NCI-H1417 (cell line): Measurements from ENCODE around the gene KCTD13.
"Not testable (repeated sequence)": the region's sequence is repeated elsewhere in the genome, so short reads cannot be mapped to it uniquely, and the experiment has no call there.

Experiments
- DNase-seq, 3 experiments: peaks; one replicate each; lab custom pipeline; 2025; lab: John Stamatoyannopoulos, UW

The KCTD13 gene

GRCh38 chr16:29906520-29907244 is 19.3 kb downstream of the KCTD13 start:
- no peak for DNase-seq

DNA sequence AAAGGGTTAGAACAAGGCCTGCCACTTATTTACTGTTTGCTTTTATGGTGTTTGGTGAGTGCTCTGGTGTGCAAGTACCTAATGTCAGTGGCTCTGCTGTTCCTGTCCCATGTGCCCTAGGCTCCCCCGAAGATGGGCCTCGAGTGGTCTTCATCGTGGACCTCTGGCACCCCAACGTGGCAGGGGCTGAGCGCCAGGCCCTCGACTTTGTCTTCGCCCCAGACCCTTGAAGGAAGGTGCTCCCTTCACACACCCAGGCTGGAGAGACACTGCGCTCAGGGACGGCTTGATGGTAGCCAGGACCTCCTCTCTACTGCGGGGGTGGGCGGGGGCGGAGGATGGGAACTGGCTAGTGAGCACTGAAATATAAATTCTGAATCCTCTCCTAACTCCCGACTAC is 20.4 kb downstream of the KCTD13 start:
- no peak for DNase-seq

DNA sequence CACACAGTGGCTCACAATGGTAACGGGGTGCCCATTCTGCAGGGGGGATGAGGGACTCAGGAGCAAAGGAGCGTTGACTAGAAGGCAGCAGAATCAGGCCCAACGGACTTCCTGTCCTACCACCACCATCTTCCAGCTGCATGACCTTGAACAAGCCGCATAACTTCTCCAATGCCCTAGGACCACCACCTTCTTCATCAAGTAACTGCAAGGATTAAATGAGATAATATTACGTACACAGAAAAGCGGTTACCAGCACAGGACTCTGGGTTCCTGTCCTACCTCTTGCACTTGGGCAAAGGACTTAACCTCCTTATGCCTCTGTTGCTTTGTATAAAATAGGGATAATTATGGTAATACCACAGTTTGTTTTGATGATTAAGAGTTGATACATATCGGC is 21.1 kb downstream of the KCTD13 start:
- DNase-seq: no peak

DNA sequence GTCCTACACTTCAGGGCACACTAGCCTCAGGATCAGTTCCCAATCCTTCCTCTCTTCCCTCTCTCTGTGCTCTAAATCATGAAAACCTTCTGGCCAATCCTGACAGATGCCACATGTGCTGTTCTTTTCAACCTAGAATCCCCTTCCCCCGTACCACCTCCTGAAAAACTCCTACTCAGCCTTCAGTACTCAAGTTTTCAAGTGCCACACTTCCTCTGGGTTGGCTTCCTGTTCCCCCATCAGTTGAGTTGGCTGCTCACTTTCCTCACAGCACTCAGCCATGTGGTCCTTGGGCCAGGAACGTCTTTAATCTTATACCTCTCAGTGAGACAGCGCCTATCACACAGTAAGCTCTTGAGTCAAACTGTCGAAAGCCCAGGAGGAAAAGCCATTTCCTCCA is 22.4 kb downstream of the KCTD13 start:
- no peak for DNase-seq

DNA sequence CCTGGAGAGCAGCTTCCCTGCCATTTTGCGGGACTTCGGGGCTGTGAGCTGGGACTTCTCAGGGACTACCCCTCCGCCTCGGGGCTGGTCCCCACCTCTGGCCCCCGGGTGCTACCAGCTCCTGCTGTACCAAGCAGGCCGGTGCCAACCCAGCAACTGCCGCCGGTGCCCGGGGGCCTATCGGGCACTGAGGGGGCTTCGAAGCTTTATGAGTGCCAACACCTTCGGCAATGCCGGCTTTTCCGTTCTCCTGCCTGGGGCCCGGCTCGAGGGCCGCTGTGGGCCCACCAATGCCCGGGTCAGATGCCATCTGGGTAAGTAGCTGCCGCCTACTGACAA is 24.4 kb downstream of the KCTD13 start:
- no peak for DNase-seq

- DNase-seq: no peak
Observed at GRCh38 chr16:29900888-29901606, 25.0 kb downstream of the KCTD13 start.

DNA sequence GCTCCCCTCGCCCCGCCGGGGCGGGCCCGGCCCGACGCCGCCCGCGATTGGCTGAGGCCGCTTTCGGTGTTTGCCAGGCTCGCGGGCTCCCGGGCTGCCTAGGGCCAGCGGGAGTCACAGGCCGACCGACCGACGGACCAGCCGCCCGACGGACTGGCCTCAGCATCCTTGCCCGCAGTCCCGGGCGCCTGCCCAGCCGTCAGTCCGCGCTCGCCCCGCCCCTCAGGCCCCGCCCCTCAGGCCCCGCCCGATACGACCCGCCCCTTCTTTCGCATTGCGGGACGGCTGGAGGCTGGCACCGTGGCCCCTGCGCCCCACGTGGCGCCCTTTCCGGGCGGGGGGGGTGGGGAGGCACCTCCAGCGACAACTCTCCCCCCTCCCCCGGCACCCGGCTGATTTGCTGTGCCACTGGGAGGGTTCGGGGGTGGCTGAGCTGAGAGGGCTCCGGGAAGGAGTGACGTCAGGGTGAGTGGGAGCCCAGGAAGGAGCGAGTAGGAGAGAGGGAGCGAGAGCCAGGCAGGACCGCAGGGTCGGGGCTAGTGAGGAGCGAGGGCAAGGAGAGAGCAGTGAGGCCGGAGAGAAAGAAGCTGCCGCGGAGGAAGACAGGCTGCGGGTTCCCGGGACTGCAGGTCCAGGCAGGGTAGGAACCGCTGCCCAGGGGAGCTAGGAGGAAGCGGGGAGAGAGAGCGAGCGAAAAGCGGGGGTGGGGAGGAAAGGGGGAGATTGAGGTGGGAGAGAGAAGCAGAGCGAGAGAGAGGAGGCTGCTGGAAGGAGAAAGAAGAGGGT is 25.7 kb downstream of the KCTD13 start, which contains the start of gene ASPHD1:
Gene ASPHD1 (plus strand): TSS at position 387 of the 786 bp plus-strand sequence. CDS start 484 bp downstream, outside the sequence.
- peak; percentile 30 to 82 (median 74) for DNase-seq

- DNase-seq: peak; percentile 62 to 91 (median 88)
Observed at GRCh38 chr16:29899516-29900101, 26.4 kb downstream of the KCTD13 start, which contains the start of gene SEZ6L2. SEZ6L2 (minus strand) TSS chr16:29899550; CDS start chr16:29899019, 531 bp downstream.

GRCh38 chr16:29898804-29899515 is 27.1 kb downstream of the KCTD13 start:
- peak; percentile 34 to 79 (median 43) for DNase-seq

DNA sequence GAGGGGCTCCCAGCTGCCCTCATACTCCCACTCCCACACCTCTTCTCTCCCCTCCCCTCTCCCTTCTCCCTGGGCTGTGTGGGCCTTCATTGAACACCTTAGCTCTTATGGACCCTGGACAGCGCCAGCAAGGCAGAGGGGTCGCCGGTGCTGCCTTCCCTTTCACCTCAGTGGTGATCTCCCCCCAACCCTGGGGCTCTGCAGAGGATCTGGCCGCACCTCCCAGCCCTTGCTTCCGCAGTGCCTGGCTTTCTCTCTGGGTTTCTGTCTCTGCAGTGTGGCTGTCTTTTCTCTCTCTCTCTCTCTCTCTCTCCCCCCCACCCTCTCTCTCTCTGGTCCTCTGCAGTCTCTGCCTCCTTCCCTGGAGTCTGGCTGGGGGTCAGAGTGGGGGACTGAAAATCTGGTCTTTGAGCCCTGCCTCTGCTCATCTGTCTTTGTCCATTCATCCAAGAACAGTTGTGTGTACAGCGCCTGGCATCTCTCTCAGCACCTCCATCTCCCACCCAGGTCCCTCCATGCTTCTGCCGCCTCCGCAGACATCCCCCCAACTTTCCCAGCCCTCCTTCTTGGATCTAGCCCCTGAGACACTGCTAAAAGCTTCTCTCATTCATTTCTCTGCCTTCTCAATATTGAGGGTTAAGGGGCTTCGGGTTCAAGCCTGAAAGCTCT is 27.8 kb downstream of the KCTD13 start:
- DNase-seq: no peak

DNA sequence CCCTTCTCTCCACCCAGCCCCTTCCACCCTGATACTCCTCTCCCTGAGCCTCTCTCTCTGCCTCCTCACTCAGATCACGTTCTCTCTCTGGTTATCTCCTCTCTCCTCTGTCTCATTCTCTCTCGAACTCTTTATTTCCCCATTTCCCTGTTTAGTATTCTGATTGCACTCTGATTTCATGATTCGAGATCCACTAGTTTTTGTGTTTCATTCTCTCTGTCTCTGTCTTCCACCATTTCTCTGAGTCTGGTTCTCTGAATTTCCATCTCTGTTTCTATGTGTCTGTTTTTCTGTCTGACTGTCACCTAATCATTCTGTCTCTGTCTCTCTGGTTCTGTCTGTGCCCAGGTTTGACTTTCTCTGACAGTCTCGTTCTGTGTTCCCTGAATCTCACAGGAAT is 28.7 kb downstream of the KCTD13 start:
- DNase-seq: no peak

DNA sequence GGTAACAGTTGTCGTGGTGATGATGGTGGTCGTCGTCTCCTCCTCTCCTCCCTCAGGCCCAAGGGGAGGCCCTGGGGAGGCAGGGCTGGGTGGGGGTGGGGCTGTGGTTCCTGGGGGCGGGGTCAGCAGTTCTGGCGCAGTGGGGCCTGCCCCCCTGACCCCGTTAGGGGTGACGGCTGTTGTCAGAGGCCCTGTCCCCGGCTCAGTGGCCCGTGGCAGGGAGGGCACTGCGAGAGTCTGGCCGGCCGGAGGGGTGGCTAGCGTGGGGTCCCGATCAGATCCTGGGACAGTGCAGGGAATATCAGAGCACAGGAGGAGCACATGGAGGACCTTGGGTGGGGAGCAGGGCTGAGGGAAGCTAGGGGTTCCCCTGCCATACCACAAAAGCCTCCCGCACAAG is 29.2 kb downstream of the KCTD13 start:
- DNase-seq: no peak

DNA sequence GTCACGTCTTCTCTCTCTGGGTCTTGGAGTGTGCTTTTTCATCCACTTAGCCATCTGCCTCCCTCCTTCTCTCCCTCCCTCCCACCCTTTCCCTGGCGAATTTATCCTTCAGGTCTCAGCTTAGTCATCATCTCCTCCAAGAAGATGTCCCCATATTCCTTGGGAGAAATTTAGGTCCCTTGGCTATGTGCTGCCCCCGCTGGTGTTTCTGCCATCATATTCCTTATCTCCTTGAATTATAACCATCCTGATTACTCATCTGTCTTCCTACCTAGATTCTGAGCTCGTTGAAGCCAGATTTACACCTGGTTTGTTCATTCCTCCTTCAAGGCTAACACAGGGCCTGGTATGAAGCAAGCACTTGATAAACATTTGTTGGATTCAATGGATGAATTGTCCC is 31.7 kb downstream of the KCTD13 start:
- no peak for DNase-seq

GRCh38 chr16:29893553-29893952 is 32.5 kb downstream of the KCTD13 start:
- no peak for DNase-seq

DNA sequence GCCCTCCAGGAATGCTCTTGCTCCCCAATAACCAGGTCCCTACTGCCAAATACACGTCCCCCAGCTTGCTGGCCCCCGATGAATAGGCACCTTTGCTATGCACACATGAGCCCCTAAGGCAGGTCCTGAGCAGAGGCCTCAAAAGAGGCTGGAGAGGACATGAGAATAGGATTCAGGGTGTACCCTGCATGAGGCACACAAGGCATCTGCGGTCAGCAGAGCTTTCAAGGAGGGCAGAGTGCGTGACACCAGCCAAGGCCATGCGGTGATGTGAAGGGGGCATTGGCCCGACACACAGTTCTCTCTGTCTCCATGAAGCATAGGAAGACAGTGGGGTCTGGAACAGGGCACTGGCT is 33.6 kb downstream of the KCTD13 start:
- DNase-seq: no peak

DNA sequence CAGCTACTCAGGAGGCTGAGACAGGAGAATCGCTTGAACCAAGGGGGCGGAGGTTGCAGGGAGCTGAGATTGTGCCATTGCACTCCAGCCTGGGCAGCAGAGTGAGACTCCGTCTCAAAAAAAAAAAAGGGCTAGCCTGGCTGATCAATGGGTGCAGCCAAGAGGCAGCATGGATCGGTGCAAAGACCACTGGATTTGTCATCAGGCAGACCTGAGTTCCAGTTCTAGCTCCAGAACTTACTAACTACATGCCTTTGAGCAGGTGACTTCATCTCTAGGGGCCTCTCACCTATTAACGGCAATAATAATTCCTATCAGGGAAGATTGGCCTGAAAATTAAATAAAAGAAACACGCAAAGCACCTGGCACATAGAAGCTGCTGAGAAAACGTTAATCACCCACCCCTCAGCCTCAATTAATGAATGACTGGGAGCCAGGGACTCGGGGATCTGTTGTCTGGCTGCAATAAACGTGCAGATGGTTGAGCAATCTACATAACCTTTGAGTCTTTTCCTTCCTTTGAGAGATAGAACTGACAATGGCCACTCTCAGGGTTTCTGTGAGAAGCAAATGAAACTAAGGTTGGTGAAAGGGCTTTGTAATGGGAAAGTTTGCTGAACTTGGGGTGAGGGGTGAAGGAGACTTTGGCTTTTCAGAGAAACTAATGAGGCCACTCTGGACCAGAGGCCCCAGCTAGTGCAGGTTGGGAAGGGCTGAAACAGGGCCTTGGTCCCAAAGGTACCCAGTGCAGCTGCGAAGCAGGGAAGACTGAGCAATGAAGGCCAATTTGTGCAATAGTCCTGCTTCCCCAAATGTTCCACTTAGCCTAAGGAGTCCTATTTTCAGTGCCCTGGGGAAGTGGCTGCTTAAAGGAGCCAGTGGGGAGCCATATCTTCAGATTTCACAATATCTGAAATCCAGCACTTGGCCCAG is 34.2 kb downstream of the KCTD13 start:
- no peak for DNase-seq

GRCh38 chr16:29889372-29889771 is 36.7 kb downstream of the KCTD13 start:
- not testable (repeated sequence) for DNase-seq

DNA sequence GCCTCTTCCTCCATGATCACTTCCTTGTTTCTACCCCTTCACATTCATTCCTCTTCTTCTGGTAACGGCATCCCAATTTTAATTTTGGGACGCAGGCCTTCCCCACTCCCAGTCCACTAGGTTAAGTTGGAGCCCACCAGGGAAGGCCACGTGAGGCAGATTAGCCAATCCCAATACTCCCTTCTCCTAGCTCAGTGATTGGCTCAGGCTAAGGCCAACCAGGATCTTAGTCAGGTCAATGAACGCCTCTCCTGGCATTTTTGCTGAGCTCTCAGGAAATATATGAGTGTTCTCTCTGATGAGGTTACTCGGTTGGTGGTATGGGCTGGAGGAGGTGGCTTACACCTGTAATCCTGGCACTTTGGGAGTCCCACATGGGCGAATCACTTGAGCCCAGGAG is 42.0 kb downstream of the KCTD13 start:
- DNase-seq: no peak

DNA sequence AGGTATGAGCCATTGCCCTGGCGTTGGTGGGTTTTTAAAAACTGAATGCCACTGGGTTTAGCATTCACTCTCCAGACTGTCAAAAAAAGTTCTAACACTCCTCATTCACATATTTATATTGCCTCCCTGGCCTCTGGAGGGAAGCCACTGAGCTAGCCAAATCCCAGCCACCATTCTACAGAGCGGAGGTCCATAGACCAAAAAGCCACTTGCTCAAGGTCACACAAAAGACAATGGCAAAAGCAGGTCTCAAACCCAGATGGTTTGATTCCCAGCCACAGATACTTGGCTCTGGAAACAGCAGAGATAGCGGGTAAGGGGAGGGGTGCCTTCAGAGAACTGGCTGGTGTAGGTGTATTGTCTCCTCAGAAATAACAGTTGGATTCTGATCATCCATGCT is 45.0 kb downstream of the KCTD13 start:
- no peak for DNase-seq

- no peak for DNase-seq
Observed at GRCh38 chr16:29878172-29878571, 47.9 kb downstream of the KCTD13 start.
